Naive thymus-derived CD8-positive, alpha-beta T cell (primary cell): ENCODE results near the gene TTC9B. TPM values are rescaled to one million over a fixed set of nuclear protein-coding genes. Genes with fewer than 3 reads are reported as not detected.

Experiments
- ATAC-seq, 2 donors: fragments of 150-1000 bp; cut with Tn5 transposase in 1 of 2; sonication (Bioruptor Pico), chemical (Tn5 transposase) in 1 of 2; 1 replicate in 1 of 2; 2 replicates in 1 of 2; pipeline ENCODE4 v1.10.0; 2021; ENCODE audit warnings: mild to moderate bottlenecking in 2 of 2, moderate library complexity in 2 of 2
- POLR2A ChIA-PET: fragments of 350-600 bp; sonication (Branson Sonifier 250); formaldehyde crosslinking; loops from one replicate; lab custom pipeline; 2021; ENCODE audit warnings: antibody characterized with exemption; lab: Charles Lee
- DNase-seq, 10 donors: peaks; one replicate each; pipeline versions ENCODE4 v3.0.0 to v3.0.0-alpha.2; 2020 to 2022
- H3K27ac Mint-ChIP-seq, 10 donors: one replicate each; pipeline ENCODE4 v1.8.0; 2020 to 2022; ENCODE audit warnings: mild to moderate bottlenecking in 10 of 10, mixed read lengths in 10 of 10, moderate library complexity in 4 of 10, inconsistent platforms in 1 of 10
- H3K27me3 Mint-ChIP-seq, 5 donors: one replicate each; pipeline ENCODE4 v1.8.0; 2021 to 2022; ENCODE audit warnings: mixed read lengths in 5 of 5
- H3K36me3 Mint-ChIP-seq, 3 donors: one replicate each; pipeline ENCODE4 v1.8.0; 2020 to 2022; ENCODE audit warnings: mixed read lengths in 3 of 3, mild to moderate bottlenecking in 2 of 3, inconsistent platforms in 1 of 3
- H3K4me1 Mint-ChIP-seq, 4 donors: one replicate each; pipeline ENCODE4 v1.8.0; 2021 to 2022; ENCODE audit warnings: mixed read lengths in 4 of 4
- H3K4me3 Mint-ChIP-seq, 10 donors: one replicate each; pipeline ENCODE4 v1.8.0; 2020 to 2022; ENCODE audit warnings: mild to moderate bottlenecking in 10 of 10, mixed read lengths in 10 of 10, moderate library complexity in 6 of 10, inconsistent platforms in 1 of 10
- H3K9me3 Mint-ChIP-seq, 9 donors: one replicate each; pipeline ENCODE4 v1.8.0; 2020 to 2022; ENCODE audit warnings: mixed read lengths in 9 of 9, mild to moderate bottlenecking in 3 of 9, inconsistent platforms in 1 of 9, moderate library complexity in 1 of 9
- polyA plus RNA-seq, 3 donors: library from polyadenylated mRNA; unstranded; fragments of 300-500 nt; fragmentation: Illumina TruSeq; gene quantifications; one replicate each; pipeline ENCODE4 v1.2.3, GENCODE V29; 2021
- total RNA-seq, 8 experiments: library from RNA in 2 of 8; stranded (reverse) in 2 of 8; gene quantifications; one replicate each; pipeline ENCODE4 v1.2.3 and lab custom pipeline; 2021 to 2026

Gene TTC9B
- total and polyA plus RNA-seq, 5 experiments from 2014 or later, result not detected

- no peaks in the 10 kb centered on the region for H3K27me3 Mint-ChIP-seq
- ATAC-seq (no peak), DNase-seq (no peak)
- H3K4me1 Mint-ChIP-seq, result peaks cover 28 to 54% (median 45%) of the 10 kb centered on the region in 4 donors
- H3K36me3 Mint-ChIP-seq, result peaks cover 0 to 73% (median 13%) of the 10 kb centered on the region in 3 donors
- no peak overlapping the region for H3K4me3 Mint-ChIP-seq
- H3K27ac Mint-ChIP-seq, result no peak overlapping the region
- H3K9me3 Mint-ChIP-seq, result no peaks in the 10 kb centered on the region
- POLR2A ChIA-PET, result interaction anchor here (0.5 kb wide), 1 partner anchor 116 kb away, joined by 6 read pairs; no protein-coding TSS in a partner anchor
Measured at GRCh38 chr19:40257096-40257517, 38.9 kb upstream of the TTC9B start.

GRCh38 chr19:40256512-40256911, 38.3 kb upstream of the TTC9B start:
- no peaks in the 10 kb centered on the region for H3K9me3 Mint-ChIP-seq

GRCh38 chr19:40255619-40256166, 37.5 kb upstream of the TTC9B start:
- Mint-ChIP-seq H3K36me3 (peaks cover 0 to 69% (median 16%) of the 10 kb centered on the region in 3 donors), H3K27me3 (no peaks in the 10 kb centered on the region), H3K27ac (peak overlapping the region in 3 of 10 donors; percentile 40 to 68 (median 47)), H3K9me3 (no peaks in the 10 kb centered on the region), H3K4me3 (peak overlapping the region in 2 of 10 donors; percentile 15 to 40), H3K4me1 (peaks cover 27 to 52% (median 41%) of the 10 kb centered on the region in 4 donors)
- POLR2A ChIA-PET, result no interaction called here
- ATAC-seq, result no peak
- DNase-seq, result no peak

More at GRCh38 chr19:40256512-40256911, 38.3 kb upstream of the TTC9B start:
- peaks cover 0 to 73% (median 15%) of the 10 kb centered on the region in 3 donors for H3K36me3 Mint-ChIP-seq
- H3K27me3 Mint-ChIP-seq, result no peaks in the 10 kb centered on the region
- no peak overlapping the region for H3K27ac Mint-ChIP-seq
- POLR2A ChIA-PET, result interaction anchor here (0.5 kb wide), 1 partner anchor 117 kb away, joined by 6 read pairs; no protein-coding TSS in a partner anchor
- ATAC-seq, result no peak
- H3K4me3 Mint-ChIP-seq, result no peak overlapping the region
- peaks cover 29 to 53% (median 45%) of the 10 kb centered on the region in 4 donors for H3K4me1 Mint-ChIP-seq
- no peak for DNase-seq

GRCh38 chr19:40254714-40255418, 36.7 kb upstream of the TTC9B start:
- POLR2A ChIA-PET, result interaction anchor here (0.7 kb wide), 1 partner anchor 180 kb away, joined by 3 read pairs; no protein-coding TSS in a partner anchor
- Mint-ChIP-seq H3K4me3 (no peak overlapping the region), H3K27me3 (no peaks in the 10 kb centered on the region), H3K36me3 (peaks cover 0 to 75% (median 16%) of the 10 kb centered on the region in 3 donors), H3K9me3 (no peaks in the 10 kb centered on the region), H3K4me1 (peaks cover 27 to 59% (median 42%) of the 10 kb centered on the region in 4 donors), H3K27ac (peak overlapping the region in 1 of 10 donors; percentile 68)
- ATAC-seq, result no peak
- DNase-seq, result no peak

GRCh38 chr19:40253611-40254092, 35.5 kb upstream of the TTC9B start:
- no peaks in the 10 kb centered on the region for H3K9me3 Mint-ChIP-seq
- peaks cover 25 to 56% (median 41%) of the 10 kb centered on the region in 4 donors for H3K4me1 Mint-ChIP-seq
- peaks cover 0 to 71% (median 19%) of the 10 kb centered on the region in 3 donors for H3K36me3 Mint-ChIP-seq
- no peaks in the 10 kb centered on the region for H3K27me3 Mint-ChIP-seq
- peak overlapping the region in 2 of 10 donors; percentile 58 to 60 for H3K27ac Mint-ChIP-seq
- POLR2A ChIA-PET, result interaction anchor here (0.6 kb wide), 1 partner anchor 38 kb away, joined by 3 read pairs; no protein-coding TSS in a partner anchor
- no peak overlapping the region for H3K4me3 Mint-ChIP-seq
- no peak for DNase-seq
- ATAC-seq, result no peak

GRCh38 chr19:40252395-40252794, 34.2 kb upstream of the TTC9B start:
- H3K27me3 Mint-ChIP-seq, result no peaks in the 10 kb centered on the region
- DNase-seq (no peak), ATAC-seq (no peak)
- POLR2A ChIA-PET, result no interaction called here
- peak overlapping the region in 3 of 10 donors; percentile 8 to 73 (median 50) for H3K27ac Mint-ChIP-seq
- H3K4me1 Mint-ChIP-seq, result peaks cover 26 to 64% (median 43%) of the 10 kb centered on the region in 4 donors
- no peaks in the 10 kb centered on the region for H3K9me3 Mint-ChIP-seq
- H3K36me3 Mint-ChIP-seq, result peaks cover 0 to 73% (median 18%) of the 10 kb centered on the region in 3 donors
- H3K4me3 Mint-ChIP-seq, result no peak overlapping the region

- Mint-ChIP-seq H3K9me3 (no peaks in the 10 kb centered on the region), H3K27me3 (no peaks in the 10 kb centered on the region), H3K27ac (peak overlapping the region in 2 of 10 donors; percentile 8 to 73), H3K4me1 (peaks cover 26 to 62% (median 43%) of the 10 kb centered on the region in 4 donors), H3K4me3 (no peak overlapping the region), H3K36me3 (peaks cover 0 to 75% (median 18%) of the 10 kb centered on the region in 3 donors)
- POLR2A ChIA-PET, result no interaction called here
- DNase-seq, result no peak
- no peak for ATAC-seq
Measured at GRCh38 chr19:40251991-40252390, 33.8 kb upstream of the TTC9B start.

GRCh38 chr19:40251244-40251643, 33.1 kb upstream of the TTC9B start:
- Mint-ChIP-seq H3K4me3 (no peak overlapping the region), H3K4me1 (peaks cover 26 to 61% (median 43%) of the 10 kb centered on the region in 4 donors), H3K27me3 (no peaks in the 10 kb centered on the region), H3K36me3 (peaks cover 0 to 72% (median 18%) of the 10 kb centered on the region in 3 donors), H3K27ac (no peak overlapping the region), H3K9me3 (no peaks in the 10 kb centered on the region)
- ATAC-seq (no peak), DNase-seq (no peak)
- POLR2A ChIA-PET, result no interaction called here

GRCh38 chr19:40249781-40250180, 31.6 kb upstream of the TTC9B start:
- POLR2A ChIA-PET, result no interaction called here
- H3K9me3 Mint-ChIP-seq, result no peaks in the 10 kb centered on the region
- DNase-seq (no peak), ATAC-seq (no peak)
- H3K27ac Mint-ChIP-seq, result peak overlapping the region in 5 of 10 donors; percentile 9 to 82 (median 25)
- peaks cover 23 to 64% (median 38%) of the 10 kb centered on the region in 4 donors for H3K4me1 Mint-ChIP-seq
- H3K36me3 Mint-ChIP-seq, result peaks cover 0 to 68% (median 12%) of the 10 kb centered on the region in 3 donors
- peak overlapping the region in 1 of 10 donors; percentile 6 for H3K4me3 Mint-ChIP-seq
- no peaks in the 10 kb centered on the region for H3K27me3 Mint-ChIP-seq

- Mint-ChIP-seq H3K36me3 (peaks cover 0 to 65% (median 11%) of the 10 kb centered on the region in 3 donors), H3K27me3 (no peaks in the 10 kb centered on the region), H3K27ac (peak overlapping the region in 6 of 10 donors; percentile 9 to 82 (median 22)), H3K4me1 (peaks cover 24 to 64% (median 38%) of the 10 kb centered on the region in 4 donors), H3K9me3 (no peaks in the 10 kb centered on the region), H3K4me3 (no peak overlapping the region)
- DNase-seq (no peak), ATAC-seq (peak; percentile 35)
- POLR2A ChIA-PET, result no interaction called here
Measured at GRCh38 chr19:40249201-40249600, 31.0 kb upstream of the TTC9B start.

- DNase-seq (no peak), ATAC-seq (no peak)
- no peaks in the 10 kb centered on the region for H3K9me3 Mint-ChIP-seq
- peaks cover 21 to 57% (median 33%) of the 10 kb centered on the region in 4 donors for H3K4me1 Mint-ChIP-seq
- peaks cover 0 to 56% (median 10%) of the 10 kb centered on the region in 3 donors for H3K36me3 Mint-ChIP-seq
- H3K27ac Mint-ChIP-seq, result peak overlapping the region in 4 of 10 donors; percentile 15 to 82 (median 43)
- H3K4me3 Mint-ChIP-seq, result peak overlapping the region in 1 of 10 donors; percentile 2
- POLR2A ChIA-PET, result no interaction called here
- no peaks in the 10 kb centered on the region for H3K27me3 Mint-ChIP-seq
Measured at GRCh38 chr19:40247735-40248262, 29.6 kb upstream of the TTC9B start.

- no peak for DNase-seq
- Mint-ChIP-seq H3K27ac (peak overlapping the region in 2 of 10 donors; percentile 4 to 82), H3K9me3 (no peaks in the 10 kb centered on the region), H3K4me3 (no peak overlapping the region), H3K4me1 (peaks cover 16 to 51% (median 28%) of the 10 kb centered on the region in 4 donors), H3K36me3 (peaks cover 0 to 54% (median 7%) of the 10 kb centered on the region in 3 donors), H3K27me3 (no peaks in the 10 kb centered on the region)
- no peak for ATAC-seq
- POLR2A ChIA-PET, result no interaction called here
Measured at GRCh38 chr19:40247178-40247577, 29.0 kb upstream of the TTC9B start.
